K562 (cell line): ENCODE results near the gene HSPA8. TPM values are rescaled to one million over a fixed set of nuclear protein-coding genes. Genes with fewer than 3 reads are reported as not detected.

Experiments
- E2F3 ChIP-seq: fragments of 250-450 bp; sonication (Bioruptor Pico); IDR thresholded peaks from 2 replicates; pipeline ENCODE4 v1.4.0; 2020; ENCODE audit warnings: mild to moderate bottlenecking
- MTA1 ChIP-seq: fragments of 450-650 bp; IDR thresholded peaks from 2 replicates; pipeline ENCODE4 v1.6.1; 2017; ENCODE audit warnings: borderline replicate concordance
- POLR3A ChIP-seq: IDR thresholded peaks from 2 replicates; pipeline ENCODE4 v1.6.1; 2011; ENCODE audit warnings: borderline replicate concordance, mild to moderate bottlenecking, moderate library complexity; ENCODE audit not compliant: insufficient read length, insufficient read depth; ENCODE audit errors: extremely low read depth
- TEAD1 ChIP-seq, 2 experiments: fragments of 450-650 bp in 1 of 2; sonication (generic) in 1 of 2; formaldehyde crosslinking; IDR thresholded peaks; 2 replicates each; pipeline versions ENCODE4 v1.4.0 to v1.8.0; 2020 to 2022; ENCODE audit warnings: mild to moderate bottlenecking in 2 of 2, missing genetic modification reagents in 1 of 2
- ZNF384 ChIP-seq: IDR thresholded peaks from 2 replicates; pipeline ENCODE4 v1.6.1; 2012; ENCODE audit warnings: low read depth, low read length, improper control_type of control experiment
- ZNF589 ChIP-seq: fragments of 200-800 bp; sonication (Bioruptor generic); IDR thresholded peaks from 2 replicates; pipeline ENCODE4 v1.6.1; 2016; ENCODE audit warnings: low read depth, missing genetic modification characterization, missing compliant biosample characterization
- polyA plus RNA-seq, 8 experiments: library from polyadenylated mRNA; depleted of rRNA in 4 of 8; stranded (reverse) in 5 of 8; unstranded in 3 of 8; fragments of >200 nt; fragmentation: Nextera tagmentation in 2 of 8; fragmentation: Illumina TruSeq in 1 of 8; extraction: Ambion mirVana in 2 of 8; extraction: Trizol in 1 of 8; gene quantifications; 2 replicates each; pipeline versions ENCODE4 v1.2.1 to v1.2.3, GENCODE V29; 2011 to 2014; ENCODE audit warnings: inconsistent platforms in 1 of 8, missing spikeins in 1 of 8
- total RNA-seq, 7 experiments: library from RNA; depleted of rRNA in 6 of 7; stranded (reverse); fragments of >200 nt in 6 of 7; fragmentation: Illumina TruSeq in 2 of 7; extraction: Trizol in 2 of 7; gene quantifications; 2 replicates each; pipeline versions ENCODE4 v1.2.1 to v1.2.3, GENCODE V29; 2011 to 2021; ENCODE audit warnings: low replicate concordance in 1 of 7
- TF ChIP-seq, protein P1 (sequence below), 2 experiments: fragments of 450-650 bp; IDR thresholded peaks; 2 replicates each; pipeline ENCODE4 v1.6.1; 2016; ENCODE audit warnings: mild to moderate bottlenecking in 2 of 2, borderline replicate concordance in 1 of 2, low read depth in 1 of 2, moderate library complexity in 1 of 2
- TF ChIP-seq, protein P2 (sequence below): sonication (generic); formaldehyde crosslinking; IDR thresholded peaks from 2 replicates; pipeline ENCODE4 v1.8.0; 2022; ENCODE audit warnings: missing genetic modification reagents, mild to moderate bottlenecking, moderate library complexity, borderline replicate concordance
- TF ChIP-seq, protein P3 (sequence below): fragments of 250-450 bp; sonication (Bioruptor Pico); IDR thresholded peaks from 2 replicates; pipeline ENCODE4 v1.5.0; 2021
- TF ChIP-seq, protein P4 (sequence below): sonication (generic); formaldehyde crosslinking; IDR thresholded peaks from 2 replicates; pipeline ENCODE4 v1.5.0; 2020; ENCODE audit warnings: missing genetic modification reagents
- TF ChIP-seq, protein P5 (sequence below): fragments of 250-450 bp; sonication (Bioruptor Pico); IDR thresholded peaks from 2 replicates; pipeline ENCODE4 v1.4.0; 2020; ENCODE audit warnings: mild to moderate bottlenecking

The HSPA8 gene
- total and polyA plus RNA-seq, 9 of the 15 experiments (the other 6 are each of a cell fraction or from before 2014, with no cell fraction given), result 1,250 to 3,966 (median 2,773) TPM

DNA sequence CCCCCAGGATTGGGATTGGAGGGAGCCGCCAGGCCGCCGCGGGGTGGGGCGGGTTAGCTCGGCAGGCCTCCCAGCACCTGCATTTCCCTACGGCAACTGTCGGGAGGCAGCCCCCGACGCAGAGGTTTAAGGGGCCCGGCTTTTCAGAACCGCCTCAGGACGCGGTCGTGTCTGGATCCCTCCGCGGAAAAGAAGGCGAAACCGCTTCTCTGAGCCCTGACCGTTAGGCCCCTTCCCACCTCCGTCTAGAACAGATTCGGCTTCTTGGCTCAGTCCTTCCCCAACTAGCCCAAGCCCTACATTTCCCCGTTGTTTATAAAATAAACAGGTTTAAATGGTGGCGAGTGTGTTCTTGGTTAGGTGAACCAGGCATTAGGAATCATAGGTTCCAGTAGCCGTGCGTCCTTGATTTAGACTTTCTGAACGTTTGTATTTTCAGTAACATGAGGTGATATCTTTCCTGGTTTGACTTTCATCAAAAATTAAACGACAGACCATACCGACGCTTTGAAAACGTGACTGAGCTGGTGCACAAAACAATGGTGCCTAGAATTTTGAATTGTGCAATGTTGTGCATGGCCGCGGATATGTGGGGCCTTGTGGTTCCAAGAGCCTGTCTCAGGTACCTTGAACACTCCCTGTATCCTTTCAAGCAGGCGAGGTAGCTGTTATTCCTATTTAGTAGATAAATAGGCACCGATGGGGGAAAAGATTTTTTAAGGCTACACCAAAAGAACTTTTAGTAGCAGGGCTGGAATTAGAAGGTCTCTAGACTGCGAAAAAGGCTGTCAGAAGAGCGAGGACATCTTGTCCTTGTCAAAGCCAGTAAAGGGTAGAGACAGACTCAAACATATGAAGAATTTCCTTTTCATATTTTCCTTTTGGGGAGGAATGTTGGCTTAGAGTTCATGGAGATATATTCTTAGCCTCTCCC lies 1.2 kb upstream of the HSPA8 start (continued):
- TF ChIP-seq, protein P1, sequence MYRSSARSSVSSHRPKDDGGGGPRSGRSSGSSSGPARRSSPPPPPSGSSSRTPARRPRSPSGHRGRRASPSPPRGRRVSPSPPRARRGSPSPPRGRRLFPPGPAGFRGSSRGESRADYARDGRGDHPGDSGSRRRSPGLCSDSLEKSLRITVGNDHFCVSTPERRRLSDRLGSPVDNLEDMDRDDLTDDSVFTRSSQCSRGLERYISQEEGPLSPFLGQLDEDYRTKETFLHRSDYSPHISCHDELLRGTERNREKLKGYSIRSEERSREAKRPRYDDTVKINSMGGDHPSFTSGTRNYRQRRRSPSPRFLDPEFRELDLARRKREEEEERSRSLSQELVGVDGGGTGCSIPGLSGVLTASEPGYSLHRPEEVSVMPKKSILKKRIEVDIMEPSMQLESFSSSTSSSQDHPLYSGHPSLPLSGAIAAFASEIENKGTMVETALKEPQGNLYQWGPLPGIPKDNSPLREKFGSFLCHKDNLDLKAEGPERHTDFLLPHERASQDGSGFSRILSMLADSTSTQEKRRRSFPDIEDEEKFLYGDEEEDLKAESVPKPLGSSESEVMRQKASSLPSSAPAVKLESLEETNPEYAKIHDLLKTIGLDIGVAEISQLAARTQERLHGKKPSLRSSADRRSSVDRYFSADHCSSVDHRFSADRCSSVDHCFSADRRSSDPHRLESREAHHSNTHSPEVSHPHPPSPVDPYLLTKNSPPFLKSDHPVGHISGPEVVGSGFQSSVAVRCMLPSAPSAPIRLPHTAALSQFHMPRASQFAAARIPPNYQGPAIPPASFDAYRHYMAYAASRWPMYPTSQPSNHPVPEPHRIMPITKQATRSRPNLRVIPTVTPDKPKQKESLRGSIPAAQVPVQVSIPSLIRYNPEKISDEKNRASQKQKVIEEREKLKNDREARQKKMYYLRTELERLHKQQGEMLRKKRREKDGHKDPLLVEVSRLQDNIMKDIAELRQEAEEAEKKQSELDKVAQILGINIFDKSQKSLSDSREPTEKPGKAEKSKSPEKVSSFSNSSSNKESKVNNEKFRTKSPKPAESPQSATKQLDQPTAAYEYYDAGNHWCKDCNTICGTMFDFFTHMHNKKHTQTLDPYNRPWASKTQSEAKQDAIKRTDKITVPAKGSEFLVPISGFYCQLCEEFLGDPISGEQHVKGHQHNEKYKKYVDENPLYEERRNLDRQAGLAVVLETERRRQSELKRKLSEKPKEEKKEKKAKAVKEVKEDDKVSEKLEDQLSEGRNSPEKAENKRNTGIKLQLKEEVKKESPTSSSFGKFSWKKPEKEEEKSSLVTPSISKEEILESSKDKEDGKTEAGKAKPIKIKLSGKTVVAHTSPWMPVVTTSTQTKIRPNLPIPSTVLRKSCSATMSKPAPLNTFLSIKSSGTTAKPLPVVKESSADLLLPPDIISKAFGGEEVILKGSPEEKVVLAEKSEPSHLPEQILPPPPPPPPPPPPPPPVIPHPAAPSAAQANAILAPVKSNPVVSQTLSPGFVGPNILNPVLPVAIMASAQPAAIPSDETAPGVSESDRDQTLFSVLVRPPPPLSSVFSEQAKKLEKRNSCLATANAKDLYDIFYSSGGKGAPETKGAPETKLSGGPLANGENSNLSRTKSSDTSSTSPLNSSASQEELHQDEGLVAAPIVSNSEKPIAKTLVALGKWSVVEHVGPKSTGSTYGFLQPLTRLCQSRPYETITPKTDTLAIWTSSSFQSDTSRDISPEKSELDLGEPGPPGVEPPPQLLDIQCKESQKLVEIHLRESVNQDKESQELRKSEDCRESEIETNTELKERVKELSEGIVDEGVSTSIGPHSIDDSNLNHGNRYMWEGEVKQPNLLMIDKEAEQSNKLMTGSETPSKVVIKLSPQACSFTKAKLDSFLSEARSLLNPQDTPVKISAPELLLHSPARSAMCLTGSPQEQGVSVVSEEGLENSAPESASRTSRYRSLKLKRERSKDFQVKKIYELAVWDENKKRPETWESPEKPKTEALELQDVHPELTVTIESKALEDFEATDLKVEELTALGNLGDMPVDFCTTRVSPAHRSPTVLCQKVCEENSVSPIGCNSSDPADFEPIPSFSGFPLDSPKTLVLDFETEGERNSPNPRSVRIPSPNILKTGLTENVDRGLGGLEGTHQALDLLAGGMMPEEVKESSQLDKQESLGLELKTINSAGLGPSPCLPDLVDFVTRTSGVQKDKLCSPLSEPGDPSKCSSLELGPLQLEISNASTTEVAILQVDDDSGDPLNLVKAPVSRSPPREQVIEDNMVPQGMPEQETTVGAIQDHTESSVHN (IDR thresholded peaks at IDR 0.05; ENCODE audit: borderline replicate concordance in 1 of 2, low read depth in 1 of 2), result no peak
- TF ChIP-seq, protein P2, sequence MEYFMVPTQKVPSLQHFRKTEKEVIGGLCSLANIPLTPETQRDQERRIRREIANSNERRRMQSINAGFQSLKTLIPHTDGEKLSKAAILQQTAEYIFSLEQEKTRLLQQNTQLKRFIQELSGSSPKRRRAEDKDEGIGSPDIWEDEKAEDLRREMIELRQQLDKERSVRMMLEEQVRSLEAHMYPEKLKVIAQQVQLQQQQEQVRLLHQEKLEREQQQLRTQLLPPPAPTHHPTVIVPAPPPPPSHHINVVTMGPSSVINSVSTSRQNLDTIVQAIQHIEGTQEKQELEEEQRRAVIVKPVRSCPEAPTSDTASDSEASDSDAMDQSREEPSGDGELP (CRISPR knock-in tag), result no peak
- TF ChIP-seq, protein P3, sequence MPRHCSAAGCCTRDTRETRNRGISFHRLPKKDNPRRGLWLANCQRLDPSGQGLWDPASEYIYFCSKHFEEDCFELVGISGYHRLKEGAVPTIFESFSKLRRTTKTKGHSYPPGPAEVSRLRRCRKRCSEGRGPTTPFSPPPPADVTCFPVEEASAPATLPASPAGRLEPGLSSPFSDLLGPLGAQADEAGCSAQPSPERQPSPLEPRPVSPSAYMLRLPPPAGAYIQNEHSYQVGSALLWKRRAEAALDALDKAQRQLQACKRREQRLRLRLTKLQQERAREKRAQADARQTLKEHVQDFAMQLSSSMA (CRISPR knock-in tag), result no peak
- TF ChIP-seq TEAD1 (CRISPR knock-in tag; IDR thresholded peaks at IDR 0.05), result no peak
- TF ChIP-seq, protein P4, sequence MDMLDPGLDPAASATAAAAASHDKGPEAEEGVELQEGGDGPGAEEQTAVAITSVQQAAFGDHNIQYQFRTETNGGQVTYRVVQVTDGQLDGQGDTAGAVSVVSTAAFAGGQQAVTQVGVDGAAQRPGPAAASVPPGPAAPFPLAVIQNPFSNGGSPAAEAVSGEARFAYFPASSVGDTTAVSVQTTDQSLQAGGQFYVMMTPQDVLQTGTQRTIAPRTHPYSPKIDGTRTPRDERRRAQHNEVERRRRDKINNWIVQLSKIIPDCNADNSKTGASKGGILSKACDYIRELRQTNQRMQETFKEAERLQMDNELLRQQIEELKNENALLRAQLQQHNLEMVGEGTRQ, result no peak
- no peak for TF ChIP-seq MTA1
- TF ChIP-seq ZNF384, result no peak
- TF ChIP-seq E2F3 (CRISPR knock-in tag), result no peak
- no peak for TF ChIP-seq POLR3A
- TF ChIP-seq ZNF589, result no peak
- TF ChIP-seq, protein P5, sequence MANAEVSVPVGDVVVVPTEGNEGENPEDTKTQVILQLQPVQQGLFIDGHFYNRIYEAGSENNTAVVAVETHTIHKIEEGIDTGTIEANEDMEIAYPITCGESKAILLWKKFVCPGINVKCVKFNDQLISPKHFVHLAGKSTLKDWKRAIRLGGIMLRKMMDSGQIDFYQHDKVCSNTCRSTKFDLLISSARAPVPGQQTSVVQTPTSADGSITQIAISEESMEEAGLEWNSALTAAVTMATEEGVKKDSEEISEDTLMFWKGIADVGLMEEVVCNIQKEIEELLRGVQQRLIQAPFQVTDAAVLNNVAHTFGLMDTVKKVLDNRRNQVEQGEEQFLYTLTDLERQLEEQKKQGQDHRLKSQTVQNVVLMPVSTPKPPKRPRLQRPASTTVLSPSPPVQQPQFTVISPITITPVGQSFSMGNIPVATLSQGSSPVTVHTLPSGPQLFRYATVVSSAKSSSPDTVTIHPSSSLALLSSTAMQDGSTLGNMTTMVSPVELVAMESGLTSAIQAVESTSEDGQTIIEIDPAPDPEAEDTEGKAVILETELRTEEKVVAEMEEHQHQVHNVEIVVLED (CRISPR knock-in tag), result no peak
